ENCODE data around the gene MTRF1.

DNA sequence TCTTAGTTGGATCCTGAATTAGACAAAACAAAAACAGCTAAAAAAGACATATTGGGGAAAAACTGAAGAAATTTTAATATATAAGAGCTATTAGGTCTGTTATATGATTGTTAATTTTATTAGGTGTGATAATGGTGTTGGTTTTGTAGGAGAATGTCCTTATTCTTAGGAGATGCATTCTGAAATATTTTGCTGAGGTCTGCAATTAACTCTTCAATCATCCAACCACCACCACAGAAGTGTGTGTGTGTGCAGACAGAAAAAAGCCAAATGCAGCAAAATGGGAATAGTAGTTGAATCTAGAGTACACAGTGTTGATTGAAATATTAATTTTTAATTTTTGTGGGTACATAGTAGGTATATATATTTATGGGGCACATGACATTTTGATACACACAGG, 56.9 kb downstream of the MTRF1 start:
- TF ChIP-seq TAF1 (IDR thresholded peaks at IDR 0.05; ENCODE audit: low read depth) (no peak), EP300 (IDR thresholded peaks at IDR 0.05; ENCODE audit: borderline replicate concordance) (no peak), TCF12 (IDR thresholded peaks at IDR 0.05; ENCODE audit: low read depth) (no peak), YY1 (IDR thresholded peaks at IDR 0.05; ENCODE audit: low read depth) (no peak)
- TF ChIP-seq, protein P1, sequence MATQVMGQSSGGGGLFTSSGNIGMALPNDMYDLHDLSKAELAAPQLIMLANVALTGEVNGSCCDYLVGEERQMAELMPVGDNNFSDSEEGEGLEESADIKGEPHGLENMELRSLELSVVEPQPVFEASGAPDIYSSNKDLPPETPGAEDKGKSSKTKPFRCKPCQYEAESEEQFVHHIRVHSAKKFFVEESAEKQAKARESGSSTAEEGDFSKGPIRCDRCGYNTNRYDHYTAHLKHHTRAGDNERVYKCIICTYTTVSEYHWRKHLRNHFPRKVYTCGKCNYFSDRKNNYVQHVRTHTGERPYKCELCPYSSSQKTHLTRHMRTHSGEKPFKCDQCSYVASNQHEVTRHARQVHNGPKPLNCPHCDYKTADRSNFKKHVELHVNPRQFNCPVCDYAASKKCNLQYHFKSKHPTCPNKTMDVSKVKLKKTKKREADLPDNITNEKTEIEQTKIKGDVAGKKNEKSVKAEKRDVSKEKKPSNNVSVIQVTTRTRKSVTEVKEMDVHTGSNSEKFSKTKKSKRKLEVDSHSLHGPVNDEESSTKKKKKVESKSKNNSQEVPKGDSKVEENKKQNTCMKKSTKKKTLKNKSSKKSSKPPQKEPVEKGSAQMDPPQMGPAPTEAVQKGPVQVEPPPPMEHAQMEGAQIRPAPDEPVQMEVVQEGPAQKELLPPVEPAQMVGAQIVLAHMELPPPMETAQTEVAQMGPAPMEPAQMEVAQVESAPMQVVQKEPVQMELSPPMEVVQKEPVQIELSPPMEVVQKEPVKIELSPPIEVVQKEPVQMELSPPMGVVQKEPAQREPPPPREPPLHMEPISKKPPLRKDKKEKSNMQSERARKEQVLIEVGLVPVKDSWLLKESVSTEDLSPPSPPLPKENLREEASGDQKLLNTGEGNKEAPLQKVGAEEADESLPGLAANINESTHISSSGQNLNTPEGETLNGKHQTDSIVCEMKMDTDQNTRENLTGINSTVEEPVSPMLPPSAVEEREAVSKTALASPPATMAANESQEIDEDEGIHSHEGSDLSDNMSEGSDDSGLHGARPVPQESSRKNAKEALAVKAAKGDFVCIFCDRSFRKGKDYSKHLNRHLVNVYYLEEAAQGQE (IDR thresholded peaks at IDR 0.05; ENCODE audit: low read depth), result no peak
